ENCODE data around the gene NUP98.

- no peak for TF ChIP-seq CTCF (conservative IDR thresholded peaks at IDR 0.05; ENCODE audit: low read length)
- no peak for TF ChIP-seq EZH2phosphoT487 (IDR thresholded peaks at IDR 0.05; ENCODE audit: borderline replicate concordance)
Measured at GRCh38 chr11:3803726-3804495, 6.6 kb upstream of the NUP98 start.
